GM13977 (cell line): Measurements from ENCODE around the gene ADCYAP1R1.

Experiments used
- DNase-seq: peaks from one replicate; pipeline ENCODE4 v3.0.0; 2012; ENCODE audit warnings: low spot score
- in situ Hi-C: fragments of 300-500 bp; cut with MboI; formaldehyde crosslinking; loops from one replicate; pipeline ENCODE4 v1.12.0; 2022; ENCODE audit warnings: low sequenced_read_pairs, low pct_unique_long_range_greater_than_20kb, mixed read lengths, inconsistent platforms; ENCODE audit not compliant: unreplicated experiment
- TF ChIP-seq, protein P1 (sequence below): IDR thresholded peaks from 2 replicates; pipeline ENCODE4 v1.5.1; 2012; ENCODE audit warnings: mild to moderate bottlenecking, control low read depth; ENCODE audit not compliant: insufficient read depth; ENCODE audit errors: extremely low read depth, missing control alignments

The ADCYAP1R1 gene

DNA sequence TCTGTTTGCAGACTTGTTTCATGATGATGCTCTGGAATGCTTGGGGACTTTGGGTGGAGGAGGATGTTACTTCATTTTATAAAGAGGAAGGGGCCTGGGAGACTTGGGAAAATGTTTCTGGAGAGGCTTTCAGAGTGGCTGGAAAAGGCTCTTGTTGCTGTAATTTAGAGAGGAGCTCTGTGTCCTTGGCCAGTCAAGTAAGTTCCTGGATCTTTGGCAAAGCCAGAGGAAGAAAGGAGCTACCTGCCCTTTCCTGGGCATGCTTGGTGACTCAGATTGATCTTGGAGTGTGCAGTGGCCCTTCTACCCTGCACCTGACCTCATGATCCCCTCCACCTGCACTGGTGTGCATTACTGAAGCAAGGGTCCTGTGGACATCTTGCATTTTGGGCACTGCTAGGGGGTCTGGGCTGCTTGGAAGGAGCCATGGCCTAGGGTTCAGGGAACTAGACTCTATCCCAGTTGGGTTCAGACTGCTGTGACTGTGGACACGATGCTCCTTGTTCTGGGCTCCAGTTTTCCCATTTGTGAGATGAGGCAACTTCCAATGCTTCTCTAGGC, 56.1 kb downstream of the ADCYAP1R1 start:
- TF ChIP-seq, protein P1, sequence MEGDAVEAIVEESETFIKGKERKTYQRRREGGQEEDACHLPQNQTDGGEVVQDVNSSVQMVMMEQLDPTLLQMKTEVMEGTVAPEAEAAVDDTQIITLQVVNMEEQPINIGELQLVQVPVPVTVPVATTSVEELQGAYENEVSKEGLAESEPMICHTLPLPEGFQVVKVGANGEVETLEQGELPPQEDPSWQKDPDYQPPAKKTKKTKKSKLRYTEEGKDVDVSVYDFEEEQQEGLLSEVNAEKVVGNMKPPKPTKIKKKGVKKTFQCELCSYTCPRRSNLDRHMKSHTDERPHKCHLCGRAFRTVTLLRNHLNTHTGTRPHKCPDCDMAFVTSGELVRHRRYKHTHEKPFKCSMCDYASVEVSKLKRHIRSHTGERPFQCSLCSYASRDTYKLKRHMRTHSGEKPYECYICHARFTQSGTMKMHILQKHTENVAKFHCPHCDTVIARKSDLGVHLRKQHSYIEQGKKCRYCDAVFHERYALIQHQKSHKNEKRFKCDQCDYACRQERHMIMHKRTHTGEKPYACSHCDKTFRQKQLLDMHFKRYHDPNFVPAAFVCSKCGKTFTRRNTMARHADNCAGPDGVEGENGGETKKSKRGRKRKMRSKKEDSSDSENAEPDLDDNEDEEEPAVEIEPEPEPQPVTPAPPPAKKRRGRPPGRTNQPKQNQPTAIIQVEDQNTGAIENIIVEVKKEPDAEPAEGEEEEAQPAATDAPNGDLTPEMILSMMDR = no peak
- DNase-seq = no peak
- in situ Hi-C loops = no loop called here

DNA sequence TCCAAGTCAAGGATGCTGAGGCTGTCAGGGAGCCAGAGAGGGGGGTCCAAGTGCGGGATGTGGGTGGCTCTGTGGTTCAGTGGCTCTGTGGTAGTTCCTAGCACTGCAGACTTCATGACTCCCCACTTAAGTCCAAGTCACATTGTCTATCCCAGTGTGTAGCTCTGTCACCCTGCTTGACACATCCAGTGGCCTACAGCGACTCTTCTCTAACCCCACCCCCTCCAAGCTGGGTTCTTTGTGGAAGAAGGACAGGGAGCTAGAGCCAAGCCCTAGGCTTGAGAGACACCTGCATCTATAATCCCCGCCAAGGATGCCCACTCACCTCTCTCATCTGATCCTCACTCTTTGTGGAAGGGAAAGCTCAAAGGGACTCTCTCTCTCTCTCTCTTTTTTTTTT, 57.6 kb downstream of the ADCYAP1R1 start:
- in situ Hi-C loops = loop anchor here (10.0 kb wide), 1 partner anchor 305 kb away; no protein-coding TSS in a partner anchor
- DNase-seq = no peak
- TF ChIP-seq, protein P1 = no peak

DNA sequence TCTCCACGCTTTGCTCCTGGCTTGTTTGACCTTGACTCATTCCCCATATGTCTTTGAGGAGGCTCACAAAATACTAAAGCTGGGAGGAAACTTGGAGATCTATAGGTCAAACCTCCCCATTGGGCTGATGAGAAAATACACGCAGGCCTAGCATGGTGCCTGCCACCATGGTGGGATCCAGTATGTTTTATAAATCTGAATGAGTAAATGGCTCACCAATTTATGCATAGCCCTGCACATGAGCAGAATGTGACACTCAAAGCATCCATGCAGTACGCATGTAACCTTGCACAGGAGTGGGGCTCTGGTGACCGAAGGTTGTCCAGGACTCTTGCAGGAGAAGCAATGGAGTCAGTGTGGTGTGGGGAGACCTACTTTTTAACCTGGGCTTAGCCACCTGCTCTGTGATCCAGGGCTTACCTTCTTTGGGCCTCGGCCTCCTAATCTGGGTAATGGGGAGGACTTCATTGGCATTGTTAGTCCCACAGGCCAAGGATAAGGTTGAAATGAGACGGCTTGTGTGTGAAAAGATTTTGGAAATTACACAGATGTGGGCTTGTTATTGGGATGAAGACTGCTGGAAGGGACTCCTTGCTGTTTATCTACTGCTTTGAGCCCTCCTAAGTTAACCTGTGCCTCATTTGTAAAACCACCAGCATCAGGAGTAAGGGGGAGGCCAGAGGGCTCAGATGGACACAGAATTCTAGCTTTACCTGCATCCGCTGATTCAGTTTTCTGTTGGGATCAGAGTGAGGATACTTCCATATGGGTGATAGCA, 58.4 kb downstream of the ADCYAP1R1 start:
- in situ Hi-C loops = loop anchor here (10.0 kb wide), 1 partner anchor 306 kb away; no protein-coding TSS in a partner anchor
- no peak for DNase-seq
- TF ChIP-seq, protein P1 = no peak

DNA sequence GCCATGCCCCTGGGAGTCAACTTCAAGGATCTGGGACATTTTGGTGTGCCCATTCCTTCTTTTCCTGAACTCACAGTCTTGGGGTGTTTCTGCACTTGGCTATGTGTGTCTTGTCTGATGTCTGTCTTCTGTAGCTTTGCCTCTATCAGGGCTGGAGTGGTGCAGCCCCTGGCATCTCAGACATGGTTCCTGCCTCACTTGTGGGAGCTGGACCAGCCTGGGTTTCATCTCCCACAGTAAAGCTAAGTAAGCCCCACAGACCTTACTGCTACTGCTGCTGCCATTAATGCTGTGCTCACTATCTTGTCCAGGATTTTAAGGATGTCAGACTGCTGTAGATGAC, 59.0 kb downstream of the ADCYAP1R1 start:
- no peak for DNase-seq
- in situ Hi-C loops = loop anchor here (10.0 kb wide), 1 partner anchor 306 kb away; no protein-coding TSS in a partner anchor
- TF ChIP-seq, protein P1 = no peak

DNA sequence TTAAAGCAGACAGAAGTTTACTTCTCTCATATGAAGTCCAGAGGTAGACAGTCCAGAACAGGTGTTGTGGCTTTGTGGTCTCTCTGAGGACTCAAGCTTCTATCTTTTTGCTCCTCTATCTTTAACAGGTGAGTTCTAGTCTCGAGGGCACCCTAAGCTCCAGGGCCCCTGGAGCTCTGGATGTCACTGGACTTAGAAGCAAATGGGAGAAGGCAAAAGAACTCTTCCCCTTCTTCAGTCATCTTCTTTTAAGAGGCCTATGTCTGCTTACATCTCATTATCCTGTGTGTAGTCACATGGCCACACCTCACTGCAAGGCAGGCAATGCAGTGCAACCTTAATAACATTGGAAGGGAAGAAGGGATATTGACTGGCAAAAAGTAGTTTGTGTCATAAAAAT, 61.6 kb downstream of the ADCYAP1R1 start:
- TF ChIP-seq, protein P1 = no peak
- in situ Hi-C loops = loop anchor here (10.0 kb wide), 1 partner anchor 309 kb away; no protein-coding TSS in a partner anchor
- no peak for DNase-seq

DNA sequence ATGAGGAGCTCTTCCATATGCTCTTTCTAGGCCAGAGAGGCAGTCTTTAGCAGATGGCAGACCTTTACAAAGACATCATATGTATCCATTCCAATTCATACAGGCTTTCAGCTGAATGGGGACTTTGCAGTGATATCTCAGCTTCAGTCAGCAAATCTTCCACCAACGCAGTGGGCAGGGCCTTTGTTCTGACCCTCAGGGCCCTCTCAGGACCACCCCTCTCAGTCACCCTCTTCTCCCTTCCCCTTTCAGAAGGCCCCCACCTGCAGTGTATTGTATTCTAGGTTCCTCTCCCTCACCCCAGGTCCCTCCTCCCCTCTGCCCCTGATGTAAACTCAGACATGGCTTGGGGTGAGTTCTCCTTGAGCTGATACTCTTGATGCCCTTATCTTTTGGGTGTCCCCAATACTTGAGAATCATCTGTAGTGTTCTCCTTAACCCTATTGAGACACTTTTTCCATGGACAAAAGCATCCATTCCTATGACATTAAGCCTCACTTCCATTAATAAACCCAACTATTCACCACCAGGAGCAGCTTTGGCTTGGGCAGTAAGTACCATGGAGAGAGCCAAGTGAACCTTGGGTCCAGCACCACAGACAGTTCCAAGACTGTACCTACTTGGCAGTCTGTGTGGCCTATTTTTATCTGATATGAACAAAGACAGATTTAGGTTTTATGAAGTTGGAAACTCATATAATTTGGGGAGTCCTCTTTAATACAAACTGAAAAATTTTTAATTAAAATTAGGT, 62.7 kb downstream of the ADCYAP1R1 start:
- no peak for DNase-seq
- in situ Hi-C loops = loop anchor here (10.0 kb wide), 1 partner anchor 310 kb away; no protein-coding TSS in a partner anchor
- TF ChIP-seq, protein P1 = no peak
